ENCODE measurements around the gene OLFM1.

OLFM1 gene

DNA sequence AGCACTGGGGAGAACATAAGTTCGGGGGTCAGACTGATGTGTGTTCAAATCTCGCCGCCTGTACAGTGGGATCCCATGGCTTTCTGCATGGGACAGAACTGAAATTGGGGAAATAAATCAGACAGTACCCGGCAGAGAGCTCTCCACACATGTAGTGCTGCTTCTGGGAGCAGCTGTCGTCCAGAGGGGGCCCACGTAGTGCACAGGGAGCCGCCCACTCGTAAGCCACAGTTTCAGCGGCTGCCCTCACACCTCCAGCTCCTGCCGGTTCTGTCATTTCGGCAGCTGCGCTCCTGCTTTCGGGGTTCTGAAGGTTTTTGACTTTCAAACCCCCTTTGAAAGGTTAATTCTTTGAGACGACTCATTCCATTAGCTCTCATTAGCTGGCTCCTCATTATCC lies 83.1 kb downstream of the OLFM1 start:
- TF ChIP-seq, protein P1, sequence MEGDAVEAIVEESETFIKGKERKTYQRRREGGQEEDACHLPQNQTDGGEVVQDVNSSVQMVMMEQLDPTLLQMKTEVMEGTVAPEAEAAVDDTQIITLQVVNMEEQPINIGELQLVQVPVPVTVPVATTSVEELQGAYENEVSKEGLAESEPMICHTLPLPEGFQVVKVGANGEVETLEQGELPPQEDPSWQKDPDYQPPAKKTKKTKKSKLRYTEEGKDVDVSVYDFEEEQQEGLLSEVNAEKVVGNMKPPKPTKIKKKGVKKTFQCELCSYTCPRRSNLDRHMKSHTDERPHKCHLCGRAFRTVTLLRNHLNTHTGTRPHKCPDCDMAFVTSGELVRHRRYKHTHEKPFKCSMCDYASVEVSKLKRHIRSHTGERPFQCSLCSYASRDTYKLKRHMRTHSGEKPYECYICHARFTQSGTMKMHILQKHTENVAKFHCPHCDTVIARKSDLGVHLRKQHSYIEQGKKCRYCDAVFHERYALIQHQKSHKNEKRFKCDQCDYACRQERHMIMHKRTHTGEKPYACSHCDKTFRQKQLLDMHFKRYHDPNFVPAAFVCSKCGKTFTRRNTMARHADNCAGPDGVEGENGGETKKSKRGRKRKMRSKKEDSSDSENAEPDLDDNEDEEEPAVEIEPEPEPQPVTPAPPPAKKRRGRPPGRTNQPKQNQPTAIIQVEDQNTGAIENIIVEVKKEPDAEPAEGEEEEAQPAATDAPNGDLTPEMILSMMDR (IDR thresholded peaks at IDR 0.05; ENCODE audit: borderline replicate concordance, insufficient read depth, low read depth, low read length): no peak
- H3K4me3 ChIP-seq (ENCODE audit: low read depth, low read length): no peak overlapping the region
